GM21423 (cell line): ENCODE results near the gene EPHA10.

Source experiments
- ATAC-seq: cut with Tn5 transposase; IDR thresholded peaks from one replicate; pipeline ENCODE4 v1.9.1; 2021; ENCODE audit warnings: mild to moderate bottlenecking, moderate library complexity; ENCODE audit not compliant: unreplicated experiment

Gene EPHA10

DNA sequence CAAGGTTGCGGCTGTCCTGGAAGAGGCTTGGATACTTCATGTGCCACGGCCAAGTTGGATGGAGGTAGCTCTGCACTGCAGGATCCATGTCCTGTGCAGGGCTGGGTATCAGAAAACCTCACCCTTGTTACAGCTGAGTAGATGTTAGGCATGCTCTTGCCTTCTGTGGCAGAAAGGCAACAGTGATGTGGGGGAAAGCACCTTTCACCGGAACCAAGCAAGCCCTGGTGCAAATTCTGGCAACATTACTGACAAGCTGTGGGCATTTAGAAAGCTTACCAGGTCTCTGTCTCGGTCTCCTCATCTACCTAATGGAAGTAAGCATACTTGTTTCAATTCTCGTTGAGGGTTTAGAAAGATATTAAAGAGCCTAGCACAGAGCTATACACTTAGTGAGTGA lies 87.1 kb downstream of the EPHA10 start:
- no peak for ATAC-seq

DNA sequence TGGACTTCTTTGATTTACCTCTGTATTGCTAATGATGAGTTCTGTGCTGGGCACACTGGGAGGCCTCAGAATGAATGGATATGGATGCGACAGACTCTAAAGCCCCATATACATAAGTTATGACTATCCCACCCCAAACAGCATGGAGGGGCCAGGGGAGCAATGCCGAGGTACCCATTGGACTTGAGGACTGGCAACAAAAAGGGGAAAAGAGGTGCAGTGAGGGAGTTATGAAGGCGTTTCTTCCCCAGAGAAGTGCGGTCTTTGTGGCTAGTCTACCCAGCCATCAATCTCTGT lies 87.8 kb downstream of the EPHA10 start:
- no peak for ATAC-seq

DNA sequence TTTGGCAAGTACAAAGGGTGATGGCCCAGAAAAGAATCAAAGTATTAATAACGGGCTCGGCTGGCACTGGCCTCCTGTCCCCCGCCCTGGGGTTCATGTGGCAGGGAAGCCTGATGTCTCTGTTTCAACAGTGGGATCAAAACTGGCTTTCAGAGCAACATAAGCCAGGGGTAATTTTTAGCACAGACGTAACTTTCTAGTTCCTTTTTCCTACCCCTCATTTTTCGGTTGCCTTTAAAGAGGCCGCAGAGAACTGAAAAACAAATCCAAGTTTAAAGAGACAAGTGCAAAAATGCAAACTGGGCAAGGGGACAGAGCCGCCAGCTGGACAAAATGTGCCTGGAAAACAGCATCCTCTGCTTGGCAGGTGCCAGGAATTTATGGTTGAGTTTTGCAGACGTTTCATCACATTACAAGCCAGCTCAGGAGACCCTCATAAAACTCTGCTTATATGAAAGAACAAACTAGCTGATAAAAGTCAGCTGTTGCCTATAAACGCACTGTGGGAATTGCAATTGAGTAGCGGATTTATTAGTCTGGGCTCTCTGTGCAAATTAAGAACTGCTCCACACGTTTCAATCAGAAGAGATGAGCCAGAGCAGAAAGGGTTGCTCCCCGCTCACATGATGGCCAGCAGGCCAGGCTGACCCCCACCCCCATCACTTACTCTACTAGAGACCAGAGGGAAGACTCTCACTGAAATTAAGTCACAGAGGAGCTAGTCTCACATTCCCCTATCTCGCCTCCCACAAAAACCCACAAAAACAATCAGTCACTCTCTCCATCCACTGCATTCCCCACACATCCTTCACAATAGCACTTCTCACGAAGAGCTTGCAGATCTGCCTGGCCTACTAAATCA lies 88.4 kb downstream of the EPHA10 start:
- peak; percentile 60 for ATAC-seq

GRCh38 chr1:37673920-37674319 lies 91.0 kb downstream of the EPHA10 start:
- ATAC-seq, result no peak

GRCh38 chr1:37672136-37672870 lies 92.6 kb downstream of the EPHA10 start:
- ATAC-seq, result no peak

GRCh38 chr1:37671261-37671660 lies 93.7 kb downstream of the EPHA10 start:
- no peak for ATAC-seq

GRCh38 chr1:37670133-37670532 lies 94.8 kb downstream of the EPHA10 start:
- ATAC-seq, result no peak

GRCh38 chr1:37667023-37667671 lies 97.8 kb downstream of the EPHA10 start:
- no peak for ATAC-seq

GRCh38 chr1:37666241-37666867 lies 98.6 kb downstream of the EPHA10 start:
- no peak for ATAC-seq
